A549 (cell line): Measurements from ENCODE around the gene EPDR1. TPM values are rescaled to one million over a fixed set of nuclear protein-coding genes. Genes with fewer than 3 reads are reported as not detected.

Experiments
- ATAC-seq, 2 experiments: fragments of 200-7000 bp in 1 of 2; fragments of >200 bp in 1 of 2; cut with Nextera tagmentation in 1 of 2; cut with Tn5 transposase in 1 of 2; 3 replicates each; pipeline versions ENCODE4 v1.8.0 to v1.9.1; 2018 to 2020; ENCODE audit warnings: mild to moderate bottlenecking in 1 of 2, moderate library complexity in 1 of 2
- CTCF ChIA-PET: fragments of 300-600 bp; sonication (Branson Sonifier 250); formaldehyde crosslinking; extraction: SDS; loops from one replicate; lab custom pipeline; 2021; ENCODE audit warnings: antibody characterized with exemption, inconsistent platforms; lab: Yijun Ruan, JAX
- POLR2A ChIA-PET: fragments of 350-600 bp; formaldehyde crosslinking; extraction: SDS; loops from one replicate; lab custom pipeline; 2021; ENCODE audit warnings: antibody characterized with exemption, inconsistent platforms; lab: Yijun Ruan, JAX
- DNase-seq, 2 experiments: peaks; one replicate each; pipeline versions ENCODE4 v3.0.0 to v3.0.0-alpha.2; 2011 to 2016; ENCODE audit warnings: low read depth in 1 of 2, low spot score in 1 of 2
- FAIRE-seq: peaks from 2 replicates; lab custom pipeline; 2011; peaks lifted over from hg19 to GRCh38; lab: Jason Lieb, UNC
- H3K27ac ChIP-seq, 2 experiments: fragments of >200 bp; sonication (Bioruptor Twin); formaldehyde crosslinking; 3 replicates each; pipeline ENCODE4 v1.5.1; 2016 to 2017
- H3K4me1 ChIP-seq: fragments of >200 bp; sonication (Bioruptor Twin); formaldehyde crosslinking; 3 replicates; pipeline ENCODE4 v1.6.1; 2016
- H3K4me2 ChIP-seq: fragments of >200 bp; sonication (Bioruptor Twin); formaldehyde crosslinking; 3 replicates; pipeline ENCODE4 v1.6.1; 2016
- H3K4me3 ChIP-seq: fragments of >200 bp; sonication (Bioruptor Twin); formaldehyde crosslinking; 3 replicates; pipeline ENCODE4 v1.5.1; 2016
- H3K9me3 ChIP-seq: fragments of >200 bp; sonication (Bioruptor Twin); formaldehyde crosslinking; 3 replicates; pipeline ENCODE4 v1.6.1; 2016
- BHLHE40 ChIP-seq: IDR thresholded peaks from 2 replicates; pipeline ENCODE4 v1.6.1; 2012; ENCODE audit warnings: low read depth, low read length, inconsistent platforms
- CBX2 ChIP-seq: fragments of 200-600 bp; sonication (generic); IDR thresholded peaks from 2 replicates; pipeline ENCODE4 v1.6.1; 2016; ENCODE audit warnings: low read depth, mild to moderate bottlenecking, borderline replicate concordance
- CHD2 ChIP-seq: fragments of 150-350 bp; IDR thresholded peaks from 2 replicates; pipeline ENCODE4 v1.6.1; 2014; ENCODE audit warnings: low read length; ENCODE audit not compliant: partially characterized antibody
- EHF ChIP-seq: fragments of 250-450 bp; sonication (Bioruptor Pico); IDR thresholded peaks from 2 replicates; pipeline ENCODE4 v1.5.0; 2020; ENCODE audit warnings: mild to moderate bottlenecking
- EHMT2 ChIP-seq: fragments of 200-600 bp; sonication (generic); IDR thresholded peaks from 2 replicates; pipeline ENCODE4 v1.6.1; 2016; ENCODE audit warnings: antibody characterized with exemption, low read depth, mild to moderate bottlenecking, moderate library complexity
- EP300 ChIP-seq, 2 experiments: fragments of >200 bp; sonication (Bioruptor Twin); formaldehyde crosslinking; IDR thresholded peaks; 2 replicates in 1 of 2; 3 replicates in 1 of 2; pipeline ENCODE4 v1.6.1; 2016 to 2017
- ESRRA ChIP-seq: fragments of 150-350 bp; IDR thresholded peaks from 2 replicates; pipeline ENCODE4 v1.6.1; 2014; ENCODE audit warnings: mild to moderate bottlenecking, low read length, borderline replicate concordance
- FOSL2 ChIP-seq, 2 experiments: fragments of 450-650 bp in 1 of 2; fragments of >200 bp in 1 of 2; sonication (Bioruptor Twin) in 1 of 2; formaldehyde crosslinking; IDR thresholded peaks; 2 replicates each; pipeline versions ENCODE4 v1.5.0 to v1.6.1; 2016 to 2020; ENCODE audit warnings: mild to moderate bottlenecking in 1 of 2, moderate library complexity in 1 of 2
- FOXS1 ChIP-seq: fragments of 250-450 bp; sonication (Bioruptor Pico); IDR thresholded peaks from 2 replicates; pipeline ENCODE4 v1.5.0; 2020; ENCODE audit warnings: mild to moderate bottlenecking, moderate library complexity
- GATA3 ChIP-seq: IDR thresholded peaks from 2 replicates; pipeline ENCODE4 v1.6.1; 2012; ENCODE audit warnings: borderline replicate concordance
- HDAC2 ChIP-seq: fragments of 200-600 bp; sonication (generic); IDR thresholded peaks from 2 replicates; pipeline ENCODE4 v1.6.1; 2016
- HOXA7 ChIP-seq: fragments of 250-450 bp; sonication (Bioruptor Pico); IDR thresholded peaks from 2 replicates; pipeline ENCODE4 v1.5.0; 2020; ENCODE audit warnings: mild to moderate bottlenecking, moderate library complexity
- JUN ChIP-seq, 2 experiments: fragments of >200 bp; sonication (Bioruptor Twin); formaldehyde crosslinking; IDR thresholded peaks; 2 replicates in 1 of 2; 3 replicates in 1 of 2; pipeline ENCODE4 v1.6.1; 2016 to 2017
- KDM1A ChIP-seq: fragments of 200-600 bp; sonication (generic); IDR thresholded peaks from 2 replicates; pipeline ENCODE4 v1.6.1; 2016; ENCODE audit warnings: low read depth, mild to moderate bottlenecking
- MYC ChIP-seq: IDR thresholded peaks from 2 replicates; pipeline ENCODE4 v1.6.1; 2012; ENCODE audit warnings: mild to moderate bottlenecking, inconsistent platforms, low read length, improper control_type of control experiment, borderline replicate concordance
- NFE2L2 ChIP-seq: fragments of 150-350 bp; conservative IDR thresholded peaks from 2 replicates; pipeline ENCODE4 v1.6.1; 2014; ENCODE audit warnings: low read length
- NPAS2 ChIP-seq: fragments of 250-450 bp; sonication (Bioruptor Pico); IDR thresholded peaks from 2 replicates; pipeline ENCODE4 v1.8.0; 2022; ENCODE audit warnings: mild to moderate bottlenecking, moderate library complexity, borderline replicate concordance
- POLR2A ChIP-seq: IDR thresholded peaks from 2 replicates; pipeline ENCODE4 v1.6.1; 2012; ENCODE audit warnings: mild to moderate bottlenecking, low read length
- RAD21 ChIP-seq, 2 experiments: fragments of >200 bp in 1 of 2; sonication (Bioruptor Twin) in 1 of 2; formaldehyde crosslinking in 1 of 2; IDR thresholded peaks in 1 of 2; conservative IDR thresholded peaks in 1 of 2; 2 replicates in 1 of 2; 3 replicates in 1 of 2; pipeline ENCODE4 v1.6.1; 2012 to 2018; ENCODE audit warnings: inconsistent platforms in 1 of 2
- RARB ChIP-seq: fragments of 250-450 bp; sonication (Bioruptor Pico); IDR thresholded peaks from 2 replicates; pipeline ENCODE4 v1.8.0; 2021; ENCODE audit warnings: mild to moderate bottlenecking, moderate library complexity
- RCOR1 ChIP-seq: fragments of 150-350 bp; IDR thresholded peaks from 2 replicates; pipeline ENCODE4 v1.6.1; 2014; ENCODE audit warnings: antibody characterized with exemption, low read length, low read depth
- SMC3 ChIP-seq: fragments of >200 bp; sonication (Bioruptor Twin); formaldehyde crosslinking; IDR thresholded peaks from 3 replicates; pipeline ENCODE4 v1.6.1; 2018; ENCODE audit warnings: inconsistent platforms
- SREBF2 ChIP-seq: fragments of 450-650 bp; IDR thresholded peaks from 2 replicates; pipeline ENCODE4 v1.6.1; 2014; ENCODE audit warnings: mild to moderate bottlenecking, moderate library complexity
- TP53 ChIP-seq: fragments of 250-450 bp; sonication (Bioruptor Pico); IDR thresholded peaks from 2 replicates; pipeline ENCODE4 v1.5.0; 2021; ENCODE audit warnings: mild to moderate bottlenecking, moderate library complexity
- ZNF302 ChIP-seq: fragments of 250-450 bp; sonication (Bioruptor Pico); IDR thresholded peaks from 2 replicates; pipeline ENCODE4 v1.9.0; 2021; ENCODE audit warnings: inconsistent platforms, mild to moderate bottlenecking, moderate library complexity
- ZSCAN20 ChIP-seq: fragments of 250-450 bp; sonication (Bioruptor Pico); IDR thresholded peaks from 2 replicates; pipeline ENCODE4 v1.8.0; 2022; ENCODE audit warnings: mild to moderate bottlenecking, moderate library complexity
- WGBS: methylation state at CpG from one replicate; pipeline ENCODE4 v1.1.6; 2017; ENCODE audit errors: missing lambda C conversion rate; 5-methylcytosine and 5-hydroxymethylcytosine counted together
- polyA minus RNA-seq: library from RNA; depleted of rRNA, polyadenylated mRNA; stranded (reverse); fragments of >200 nt; gene quantifications from 2 replicates; pipeline ENCODE4 v1.2.3, GENCODE V29; 2011; rRNA and poly(A)+ RNA removed
- polyA plus RNA-seq, 4 experiments: library from polyadenylated mRNA; depleted of rRNA in 3 of 4; stranded (reverse); fragments of >200 nt; fragmentation: RNase III in 1 of 4; extraction: RNeasy Plus Mini Kit Qiagen cat#74134 plus additional on column Dnase treatment in 1 of 4; gene quantifications; 2 replicates in 3 of 4; 3 replicates in 1 of 4; pipeline ENCODE4 v1.2.3, GENCODE V29; 2011 to 2017
- TF ChIP-seq, protein P1 (sequence below): fragments of 200-600 bp; sonication (generic); IDR thresholded peaks from 2 replicates; pipeline ENCODE4 v1.6.1; 2016; ENCODE audit warnings: antibody characterized with exemption, mild to moderate bottlenecking, moderate library complexity
- TF ChIP-seq, protein P2 (sequence below): fragments of 150-350 bp; IDR thresholded peaks from 2 replicates; pipeline ENCODE4 v1.6.1; 2014; ENCODE audit warnings: low read depth, mild to moderate bottlenecking, low read length
- TF ChIP-seq, protein P3 (sequence below): IDR thresholded peaks from 2 replicates; pipeline ENCODE4 v1.6.1; 2012; ENCODE audit warnings: low read depth, borderline replicate concordance
- TF ChIP-seq, protein P4 (sequence below): fragments of 250-450 bp; sonication (Bioruptor Pico); IDR thresholded peaks from 2 replicates; pipeline ENCODE4 v1.5.0; 2021; ENCODE audit warnings: mild to moderate bottlenecking, moderate library complexity, borderline replicate concordance
- TF ChIP-seq, protein P5 (sequence below): fragments of 450-650 bp; IDR thresholded peaks from 2 replicates; pipeline ENCODE4 v1.6.1; 2014; ENCODE audit warnings: antibody characterized with exemption

The EPDR1 gene
- 112 TPM in 2 replicates for polyA plus RNA-seq (2011; rRNA removed)
- 52.7 and 80.8 TPM in 2 replicates for polyA plus RNA-seq (2012; cell fraction: cytosol; rRNA removed)
- polyA plus RNA-seq (2012; cell fraction: nucleus; rRNA removed): 52.7 and 91.5 TPM in 2 replicates
- polyA plus RNA-seq (2017; fragmentation: RNase III; extraction: RNeasy Plus Mini Kit Qiagen cat#74134 plus additional on column Dnase treatment): 99.3 to 109 TPM (median 101 TPM) in 3 replicates
- 49.9 and 50.6 TPM in 2 replicates for polyA minus RNA-seq

DNA sequence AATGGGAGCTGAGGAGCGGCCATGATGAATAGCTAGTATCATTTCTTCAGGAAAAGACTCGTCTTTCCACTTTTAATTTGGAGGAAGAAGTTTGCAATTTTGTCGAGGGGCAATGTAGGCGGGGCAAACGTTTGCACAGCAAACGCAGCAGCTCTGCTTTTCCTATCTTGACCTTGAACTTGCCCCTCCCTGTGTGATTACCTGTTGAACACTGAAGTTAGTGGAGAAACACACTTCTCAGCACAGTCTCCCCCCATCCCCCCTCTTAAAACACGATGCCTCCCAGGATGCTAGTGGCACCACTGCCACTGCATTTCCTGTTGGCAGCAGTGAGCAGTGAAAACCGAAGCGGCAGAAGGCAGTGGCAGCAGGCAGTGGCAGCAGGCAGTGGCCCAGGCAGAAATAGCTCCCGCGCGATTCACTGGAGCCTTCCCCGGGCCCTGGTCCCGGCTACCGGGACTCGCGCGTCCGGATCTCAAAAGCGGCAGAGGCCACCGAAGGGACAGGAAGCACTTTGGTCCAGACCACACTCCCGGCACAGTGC, at the start of gene EPDR1:
Gene EPDR1, plus strand, starts transcription at position 336 of the 544 bp plus-strand sequence. CDS start 300 bp downstream, outside the sequence.
- peaks cover 10% of the 10 kb centered on the region for H3K9me3 ChIP-seq
- ChIA-PET CTCF (interaction anchor here (0.8 to 6.6 kb wide), 17 partner anchors 9 to 451 kb away, joined by 3 to 159 read pairs (median 4); no protein-coding TSS in a partner anchor), POLR2A (interaction anchor here (1.3 to 2.7 kb wide), 5 partner anchors 10 to 257 kb away, joined by 3 to 11 read pairs (median 6); partner anchors contain the start of gene STARD3NL)
- FAIRE-seq: peak; percentile 67
- peak within 1 kb of the TSS; percentile 98 to 99 for H3K27ac ChIP-seq
- 11% methylated on average over 10 of the region's 22 CpGs for WGBS
- peaks cover 28% of the 10 kb centered on the region for H3K4me1 ChIP-seq
- DNase-seq: peak; percentile 63 to 89
- H3K4me3 ChIP-seq: peak within 1 kb of the TSS; percentile 78
- ATAC-seq: peak; percentile 68 to 77
- peak within 1 kb of the TSS; percentile 96 for H3K4me2 ChIP-seq
- TF ChIP-seq JUN (IDR thresholded peaks at IDR 0.05): peak; percentile 35 to 77; a peak in 3 of 5 replicates
- TF ChIP-seq EHF (CRISPR knock-in tag): no peak
- TF ChIP-seq SMC3: no peak; the same call in 2 of the 3 replicates
- peak; percentile 86 for TF ChIP-seq POLR2A
- no peak for TF ChIP-seq BHLHE40
- no peak for TF ChIP-seq SREBF2
- TF ChIP-seq, protein P1, sequence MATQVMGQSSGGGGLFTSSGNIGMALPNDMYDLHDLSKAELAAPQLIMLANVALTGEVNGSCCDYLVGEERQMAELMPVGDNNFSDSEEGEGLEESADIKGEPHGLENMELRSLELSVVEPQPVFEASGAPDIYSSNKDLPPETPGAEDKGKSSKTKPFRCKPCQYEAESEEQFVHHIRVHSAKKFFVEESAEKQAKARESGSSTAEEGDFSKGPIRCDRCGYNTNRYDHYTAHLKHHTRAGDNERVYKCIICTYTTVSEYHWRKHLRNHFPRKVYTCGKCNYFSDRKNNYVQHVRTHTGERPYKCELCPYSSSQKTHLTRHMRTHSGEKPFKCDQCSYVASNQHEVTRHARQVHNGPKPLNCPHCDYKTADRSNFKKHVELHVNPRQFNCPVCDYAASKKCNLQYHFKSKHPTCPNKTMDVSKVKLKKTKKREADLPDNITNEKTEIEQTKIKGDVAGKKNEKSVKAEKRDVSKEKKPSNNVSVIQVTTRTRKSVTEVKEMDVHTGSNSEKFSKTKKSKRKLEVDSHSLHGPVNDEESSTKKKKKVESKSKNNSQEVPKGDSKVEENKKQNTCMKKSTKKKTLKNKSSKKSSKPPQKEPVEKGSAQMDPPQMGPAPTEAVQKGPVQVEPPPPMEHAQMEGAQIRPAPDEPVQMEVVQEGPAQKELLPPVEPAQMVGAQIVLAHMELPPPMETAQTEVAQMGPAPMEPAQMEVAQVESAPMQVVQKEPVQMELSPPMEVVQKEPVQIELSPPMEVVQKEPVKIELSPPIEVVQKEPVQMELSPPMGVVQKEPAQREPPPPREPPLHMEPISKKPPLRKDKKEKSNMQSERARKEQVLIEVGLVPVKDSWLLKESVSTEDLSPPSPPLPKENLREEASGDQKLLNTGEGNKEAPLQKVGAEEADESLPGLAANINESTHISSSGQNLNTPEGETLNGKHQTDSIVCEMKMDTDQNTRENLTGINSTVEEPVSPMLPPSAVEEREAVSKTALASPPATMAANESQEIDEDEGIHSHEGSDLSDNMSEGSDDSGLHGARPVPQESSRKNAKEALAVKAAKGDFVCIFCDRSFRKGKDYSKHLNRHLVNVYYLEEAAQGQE: no peak
- TF ChIP-seq, protein P2, sequence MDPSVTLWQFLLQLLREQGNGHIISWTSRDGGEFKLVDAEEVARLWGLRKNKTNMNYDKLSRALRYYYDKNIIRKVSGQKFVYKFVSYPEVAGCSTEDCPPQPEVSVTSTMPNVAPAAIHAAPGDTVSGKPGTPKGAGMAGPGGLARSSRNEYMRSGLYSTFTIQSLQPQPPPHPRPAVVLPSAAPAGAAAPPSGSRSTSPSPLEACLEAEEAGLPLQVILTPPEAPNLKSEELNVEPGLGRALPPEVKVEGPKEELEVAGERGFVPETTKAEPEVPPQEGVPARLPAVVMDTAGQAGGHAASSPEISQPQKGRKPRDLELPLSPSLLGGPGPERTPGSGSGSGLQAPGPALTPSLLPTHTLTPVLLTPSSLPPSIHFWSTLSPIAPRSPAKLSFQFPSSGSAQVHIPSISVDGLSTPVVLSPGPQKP: no peak
- no peak for TF ChIP-seq TP53 (CRISPR knock-in tag)
- no peak for TF ChIP-seq NFE2L2
- TF ChIP-seq FOXS1 (CRISPR knock-in tag): no peak
- TF ChIP-seq HOXA7 (CRISPR knock-in tag): no peak
- no peak for TF ChIP-seq ESRRA
- TF ChIP-seq EHMT2: no peak
- no peak for TF ChIP-seq RARB (CRISPR knock-in tag)
- TF ChIP-seq ZNF302: no peak
- peak; percentile 75; the same call in 1 of the 2 replicates for TF ChIP-seq MYC
- TF ChIP-seq RAD21 (conservative IDR thresholded peaks at IDR 0.05 in 1 of 2, IDR thresholded peaks at IDR 0.05 in 1 of 2): peak; percentile 26 to 40; a peak in 2 of 5 replicates
- no peak for TF ChIP-seq EP300 (IDR thresholded peaks at IDR 0.05)
- no peak for TF ChIP-seq GATA3
- TF ChIP-seq ZSCAN20 (CRISPR knock-in tag): no peak
- TF ChIP-seq, protein P3, sequence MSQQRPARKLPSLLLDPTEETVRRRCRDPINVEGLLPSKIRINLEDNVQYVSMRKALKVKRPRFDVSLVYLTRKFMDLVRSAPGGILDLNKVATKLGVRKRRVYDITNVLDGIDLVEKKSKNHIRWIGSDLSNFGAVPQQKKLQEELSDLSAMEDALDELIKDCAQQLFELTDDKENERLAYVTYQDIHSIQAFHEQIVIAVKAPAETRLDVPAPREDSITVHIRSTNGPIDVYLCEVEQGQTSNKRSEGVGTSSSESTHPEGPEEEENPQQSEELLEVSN: peak; percentile 64; the same call in 1 of the 2 replicates
- TF ChIP-seq NPAS2: no peak
- TF ChIP-seq CHD2: no peak
- no peak for TF ChIP-seq KDM1A
- TF ChIP-seq FOSL2 (IDR thresholded peaks at IDR 0.05): no peak
- TF ChIP-seq FOSL2 (CRISPR knock-in tag; IDR thresholded peaks at IDR 0.05): no peak
- no peak for TF ChIP-seq HDAC2
- no peak for TF ChIP-seq RCOR1
- no peak for TF ChIP-seq CBX2
- TF ChIP-seq, protein P4, sequence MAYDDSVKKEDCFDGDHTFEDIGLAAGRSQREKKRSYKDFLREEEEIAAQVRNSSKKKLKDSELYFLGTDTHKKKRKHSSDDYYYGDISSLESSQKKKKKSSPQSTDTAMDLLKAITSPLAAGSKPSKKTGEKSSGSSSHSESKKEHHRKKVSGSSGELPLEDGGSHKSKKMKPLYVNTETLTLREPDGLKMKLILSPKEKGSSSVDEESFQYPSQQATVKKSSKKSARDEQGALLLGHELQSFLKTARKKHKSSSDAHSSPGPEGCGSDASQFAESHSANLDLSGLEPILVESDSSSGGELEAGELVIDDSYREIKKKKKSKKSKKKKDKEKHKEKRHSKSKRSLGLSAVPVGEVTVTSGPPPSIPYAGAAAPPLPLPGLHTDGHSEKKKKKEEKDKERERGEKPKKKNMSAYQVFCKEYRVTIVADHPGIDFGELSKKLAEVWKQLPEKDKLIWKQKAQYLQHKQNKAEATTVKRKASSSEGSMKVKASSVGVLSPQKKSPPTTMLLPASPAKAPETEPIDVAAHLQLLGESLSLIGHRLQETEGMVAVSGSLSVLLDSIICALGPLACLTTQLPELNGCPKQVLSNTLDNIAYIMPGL: no peak
- TF ChIP-seq, protein P5, sequence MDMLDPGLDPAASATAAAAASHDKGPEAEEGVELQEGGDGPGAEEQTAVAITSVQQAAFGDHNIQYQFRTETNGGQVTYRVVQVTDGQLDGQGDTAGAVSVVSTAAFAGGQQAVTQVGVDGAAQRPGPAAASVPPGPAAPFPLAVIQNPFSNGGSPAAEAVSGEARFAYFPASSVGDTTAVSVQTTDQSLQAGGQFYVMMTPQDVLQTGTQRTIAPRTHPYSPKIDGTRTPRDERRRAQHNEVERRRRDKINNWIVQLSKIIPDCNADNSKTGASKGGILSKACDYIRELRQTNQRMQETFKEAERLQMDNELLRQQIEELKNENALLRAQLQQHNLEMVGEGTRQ: no peak
